Stimulated activated CD4-positive, alpha-beta T cell treated with anti-CD3 and anti-CD28 coated beads, Interleukin-12 subunit alpha, Interleukin-12 subunit beta, amount 100 ng/mL, for 24 hours (primary cell): ENCODE results near the gene AVPR1A.
"Not testable (repeated sequence)": the region's sequence is repeated elsewhere in the genome, so short reads cannot be mapped to it uniquely, and the experiment has no call there.

Experiments used
- DNase-seq, 2 experiments: peaks; one replicate each; pipeline ENCODE4 v3.0.0-alpha.2; 2020; ENCODE audit warnings: low read depth in 2 of 2

The AVPR1A gene

DNA sequence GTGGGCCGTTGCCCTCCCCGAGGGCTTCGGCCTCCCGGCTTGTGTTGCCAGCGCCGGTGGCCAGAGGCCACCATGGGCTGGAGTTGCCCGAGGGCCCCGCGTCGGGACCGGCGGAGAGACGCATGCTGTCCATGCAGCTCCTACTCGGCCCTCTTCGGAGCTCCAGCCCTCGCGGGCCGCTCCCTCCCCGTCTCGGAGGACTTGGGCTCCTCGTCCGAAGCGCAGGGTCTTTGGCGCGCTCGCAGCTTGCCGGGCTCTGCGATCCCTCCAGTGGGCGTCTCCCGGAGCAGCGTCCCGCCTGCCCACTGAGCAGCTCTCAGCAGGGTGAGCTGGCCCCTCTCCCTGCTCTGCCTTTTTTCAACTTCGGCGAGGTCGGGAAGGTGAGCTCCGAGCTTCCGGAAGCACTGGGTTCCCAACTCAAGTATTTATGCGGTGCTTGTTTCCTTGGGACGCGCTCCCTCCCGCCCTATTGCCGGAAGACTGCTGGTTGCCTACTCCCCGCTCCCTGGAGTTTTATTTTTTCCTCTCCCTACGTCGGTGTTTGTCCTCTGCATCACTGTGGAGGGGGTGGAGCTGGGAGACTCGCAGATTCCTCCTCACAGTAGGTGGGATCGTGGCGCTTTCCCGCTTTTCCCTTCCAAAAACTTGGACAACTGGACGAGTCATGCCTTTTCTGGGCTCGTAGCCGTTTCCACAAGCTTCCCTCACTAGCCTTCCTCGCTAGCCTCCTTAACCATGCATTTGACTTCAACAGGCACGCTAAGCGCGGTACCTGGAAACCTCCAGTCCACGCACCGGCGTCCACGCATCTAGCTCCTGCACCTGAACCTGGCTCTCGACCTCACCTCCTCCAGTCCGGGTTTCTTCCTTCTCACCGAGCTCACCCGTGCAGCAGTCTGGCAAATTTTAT is at the start of gene AVPR1A:
AVPR1A (minus strand) TSS at position 489 of the 910 bp plus-strand sequence; CDS start at position 124, 365 bp downstream.
- no peak for DNase-seq

DNA sequence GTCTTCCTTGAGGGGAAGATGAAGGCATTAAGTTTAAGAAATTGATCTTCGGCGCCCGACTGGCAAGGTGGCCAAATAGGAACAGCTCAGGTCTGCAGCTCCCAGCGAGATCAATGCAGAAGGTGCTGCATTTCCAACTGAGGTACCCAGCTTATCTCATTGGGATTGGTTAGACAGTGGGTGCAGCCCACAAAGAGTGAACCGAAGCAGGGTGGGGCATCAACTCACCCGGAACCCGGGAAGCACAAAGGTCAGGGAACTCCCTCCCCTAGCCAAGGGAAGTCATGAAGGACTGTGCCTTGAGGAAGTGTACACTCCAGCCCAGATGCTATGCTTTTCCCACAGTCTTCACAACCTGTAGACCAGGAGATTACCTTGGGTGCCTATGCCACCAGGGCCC is 45.2 kb upstream of the AVPR1A start:
- no peak for DNase-seq

DNA sequence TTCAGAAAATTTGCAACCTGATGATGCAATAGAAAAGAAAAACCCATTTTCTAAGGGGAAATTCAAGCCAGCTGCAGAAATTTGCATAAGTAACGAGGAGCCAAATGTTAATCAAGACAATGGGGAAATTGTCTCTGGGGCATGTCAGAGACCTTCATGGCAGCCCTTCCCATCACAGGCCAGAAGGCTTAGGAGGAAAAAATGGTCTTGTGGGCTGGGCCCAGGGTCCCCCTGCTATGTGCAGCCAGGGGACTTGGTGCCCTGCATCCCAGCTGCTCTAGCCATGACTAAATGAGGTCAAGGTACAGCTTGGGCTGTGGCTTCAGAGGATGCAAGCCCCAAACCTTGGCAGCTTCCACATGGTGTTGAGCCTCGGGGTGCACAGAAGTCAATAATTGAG is 28.2 kb upstream of the AVPR1A start:
- no peak for DNase-seq

DNA sequence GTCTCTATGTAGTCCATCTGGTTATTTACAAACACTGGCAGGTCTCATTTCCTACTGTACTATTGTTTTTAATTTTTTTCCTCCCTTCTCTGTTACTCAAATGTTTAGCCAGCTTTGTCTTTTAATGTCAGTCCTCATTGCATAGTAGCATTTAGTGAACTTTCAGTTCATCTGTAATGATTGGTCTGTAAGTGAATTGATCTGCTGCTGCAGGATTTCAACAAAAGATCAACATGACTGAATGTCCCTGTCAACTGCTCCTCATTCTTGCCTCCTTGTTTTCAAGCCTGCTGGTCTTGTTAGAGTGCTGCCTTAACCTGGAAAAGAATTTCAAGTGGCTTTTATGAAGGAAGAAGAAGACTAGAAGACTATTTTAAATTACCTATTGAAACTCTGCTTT is 19.3 kb upstream of the AVPR1A start:
- no peak for DNase-seq

DNA sequence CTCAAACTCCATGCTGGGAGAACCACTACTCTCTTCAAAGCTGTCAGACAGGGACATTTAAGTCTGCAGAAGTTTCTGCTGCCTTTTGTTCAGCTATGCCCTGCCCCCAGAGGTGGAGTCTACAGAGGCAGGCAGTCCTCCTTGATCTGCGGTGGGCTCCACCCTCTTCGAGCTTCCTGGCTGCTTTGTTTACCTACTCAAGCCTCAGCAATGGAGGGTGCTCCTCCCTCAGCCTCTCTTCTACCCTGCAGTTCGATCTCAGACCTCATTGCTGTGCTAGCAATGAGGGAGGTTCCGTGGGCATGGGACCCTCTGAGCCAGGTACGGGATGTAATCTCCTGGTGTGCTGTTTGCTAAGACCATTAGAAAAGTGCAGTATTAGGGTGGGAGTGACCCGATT is 16.7 kb upstream of the AVPR1A start:
- not testable (repeated sequence) for DNase-seq

- no peak for DNase-seq
Measured at GRCh38 chr12:63164911-63165310, 13.9 kb upstream of the AVPR1A start.

DNA sequence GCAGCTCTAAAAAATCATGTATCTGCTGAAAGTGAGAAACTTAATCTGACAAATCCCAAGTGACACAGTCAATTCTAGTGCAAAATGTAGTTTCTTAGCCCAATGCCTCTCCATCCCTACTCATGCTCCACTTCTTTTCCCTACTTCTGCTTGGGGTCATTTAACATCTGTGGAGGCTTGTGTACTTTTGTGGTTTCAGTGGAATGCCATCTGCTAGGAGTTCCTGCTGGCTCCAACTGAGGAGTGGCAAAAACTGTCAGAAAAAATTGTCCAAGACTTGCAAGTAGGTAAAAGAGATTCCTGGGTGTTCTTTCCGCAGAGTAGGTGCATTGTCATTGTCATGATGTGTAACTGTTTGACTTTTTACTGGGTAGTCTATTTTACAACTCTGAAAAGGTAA is 12.5 kb upstream of the AVPR1A start:
- no peak for DNase-seq

- DNase-seq: no peak
Measured at GRCh38 chr12:63155375-63155774, 4.4 kb upstream of the AVPR1A start.

- DNase-seq: no peak
Measured at GRCh38 chr12:63154560-63154959, 3.6 kb upstream of the AVPR1A start.

- DNase-seq: no peak
Measured at GRCh38 chr12:63152321-63152700, 1.3 kb upstream of the AVPR1A start.

GRCh38 chr12:63151623-63152320 is 771 bp upstream of the AVPR1A start:
- no peak for DNase-seq

DNA sequence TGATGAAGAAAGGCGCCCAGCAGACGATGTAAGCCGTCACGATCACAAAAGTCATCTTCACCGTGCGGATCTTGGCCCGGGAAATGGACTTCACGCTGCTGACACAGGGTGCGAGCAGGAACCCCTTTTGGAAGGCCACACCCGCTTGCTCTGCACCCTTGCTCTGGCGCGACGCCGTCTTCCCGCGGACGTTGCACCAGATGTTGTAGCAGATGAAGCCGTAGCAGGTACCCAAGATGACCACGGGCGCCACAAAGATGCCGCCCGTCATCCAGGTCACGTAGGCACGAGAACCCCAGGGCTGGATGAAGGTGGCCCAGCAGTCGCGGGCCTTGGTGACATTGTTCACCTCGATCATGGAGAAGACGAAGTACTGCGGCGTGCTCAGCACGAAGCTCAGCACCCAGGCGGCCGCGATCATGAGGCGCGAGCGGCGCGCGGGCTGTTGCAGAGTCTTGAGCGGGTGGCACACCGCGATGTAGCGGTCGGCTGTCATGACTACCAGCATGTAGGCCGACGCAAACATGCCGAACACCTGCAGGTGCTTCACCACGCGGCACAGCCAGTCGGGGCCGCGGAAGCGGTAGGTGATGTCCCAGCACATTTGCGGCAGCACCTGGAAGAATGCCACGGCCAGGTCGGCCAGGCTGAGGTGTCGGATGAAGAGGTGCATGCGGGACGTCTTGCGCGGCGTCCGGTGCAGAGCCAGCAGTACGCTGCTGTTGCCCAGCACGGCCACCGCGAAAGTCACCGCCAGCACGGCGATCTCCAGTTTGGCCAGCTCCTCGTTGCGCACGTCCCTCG is 890 bp downstream of the AVPR1A start:
- DNase-seq: no peak

DNA sequence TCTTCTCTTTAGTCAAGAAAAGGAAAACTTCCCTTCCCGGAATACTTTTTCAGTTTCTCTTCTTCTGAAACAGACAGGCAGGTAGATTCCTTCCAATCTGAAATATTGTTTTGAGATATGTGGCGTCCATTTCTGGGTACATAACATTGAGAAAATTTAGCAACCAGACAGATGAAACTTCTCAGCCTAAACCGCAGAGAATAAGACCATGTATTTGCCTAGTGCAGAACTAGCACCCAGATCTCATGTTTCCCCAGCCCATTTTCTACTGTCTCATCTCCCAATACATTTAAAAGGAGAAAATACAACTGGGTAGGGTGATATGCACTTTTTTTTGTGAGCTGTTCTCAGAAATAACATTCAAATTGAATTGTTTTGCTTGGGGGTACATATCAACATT is 6.4 kb downstream of the AVPR1A start:
- DNase-seq: no peak

DNA sequence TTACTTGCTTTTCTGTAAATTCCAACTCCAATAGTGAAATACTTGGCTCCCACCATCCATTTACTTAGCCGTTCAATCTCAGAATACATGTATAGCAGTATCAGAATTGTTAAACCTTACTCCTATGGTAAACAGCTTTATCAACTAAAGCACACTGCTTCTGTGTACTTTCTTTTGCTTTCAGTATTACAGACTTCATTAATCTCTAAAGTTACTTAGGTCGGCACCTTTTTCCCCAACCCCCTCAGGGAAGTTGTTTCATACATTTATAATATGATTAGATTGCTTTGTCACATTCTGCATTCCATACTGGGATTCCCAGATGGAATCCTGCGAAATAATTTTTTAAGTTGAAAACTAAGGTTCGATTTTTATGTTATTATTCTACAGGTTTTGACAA is 12.5 kb downstream of the AVPR1A start:
- no peak for DNase-seq

GRCh38 chr12:63133981-63134380 is 17.0 kb downstream of the AVPR1A start:
- DNase-seq: no peak

GRCh38 chr12:63132201-63132600 is 18.8 kb downstream of the AVPR1A start:
- DNase-seq: no peak

DNA sequence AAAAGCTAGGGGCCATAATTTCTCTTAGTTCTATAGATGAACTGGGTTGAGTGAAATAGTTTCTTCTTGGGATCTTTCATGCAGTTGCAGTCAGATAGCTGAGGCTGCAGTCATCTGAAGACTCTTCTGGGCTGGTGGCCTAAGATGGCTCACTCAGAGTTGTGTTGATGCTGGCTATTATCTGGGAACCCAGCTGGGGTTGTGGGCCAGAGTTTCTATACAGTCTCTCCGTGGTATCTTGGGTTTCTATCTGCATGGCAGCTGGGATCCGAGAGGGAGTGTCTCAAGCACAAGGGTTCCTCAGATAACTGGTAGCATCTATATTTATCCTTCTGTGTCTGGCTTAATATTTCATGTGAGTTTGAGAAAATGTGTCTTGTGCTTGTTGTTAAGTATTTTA is 21.1 kb downstream of the AVPR1A start:
- DNase-seq: no peak

GRCh38 chr12:63124778-63125177 is 26.2 kb downstream of the AVPR1A start:
- DNase-seq: no peak

DNA sequence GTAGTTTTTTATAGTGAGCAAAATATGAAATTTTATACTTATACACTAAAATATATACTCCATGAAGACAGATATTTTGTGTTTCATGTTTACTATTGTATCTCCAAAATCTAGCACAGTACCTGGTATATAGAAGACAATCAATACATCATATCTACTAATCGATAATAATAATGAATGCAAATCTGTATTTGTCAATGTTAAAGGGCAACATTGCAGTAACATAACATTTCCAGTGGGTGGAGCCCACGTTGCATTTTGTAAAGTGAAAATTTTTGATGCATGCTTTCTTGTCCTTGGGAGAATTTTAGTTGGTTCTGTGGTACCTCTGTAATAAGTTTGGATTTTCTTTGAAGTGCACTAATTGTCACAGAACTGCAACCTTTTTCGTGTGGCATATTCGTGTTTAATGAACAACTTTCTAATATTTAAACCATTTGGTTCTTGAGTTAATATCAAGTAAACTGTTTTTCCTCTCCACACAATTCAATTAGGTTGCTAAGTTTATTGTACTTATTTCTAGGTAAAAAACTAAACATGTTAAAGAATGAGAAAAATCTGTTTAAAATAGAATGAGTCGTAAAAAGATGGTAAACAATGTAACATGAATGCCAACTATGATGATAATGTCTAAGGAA is 47.4 kb downstream of the AVPR1A start:
- no peak for DNase-seq

DNA sequence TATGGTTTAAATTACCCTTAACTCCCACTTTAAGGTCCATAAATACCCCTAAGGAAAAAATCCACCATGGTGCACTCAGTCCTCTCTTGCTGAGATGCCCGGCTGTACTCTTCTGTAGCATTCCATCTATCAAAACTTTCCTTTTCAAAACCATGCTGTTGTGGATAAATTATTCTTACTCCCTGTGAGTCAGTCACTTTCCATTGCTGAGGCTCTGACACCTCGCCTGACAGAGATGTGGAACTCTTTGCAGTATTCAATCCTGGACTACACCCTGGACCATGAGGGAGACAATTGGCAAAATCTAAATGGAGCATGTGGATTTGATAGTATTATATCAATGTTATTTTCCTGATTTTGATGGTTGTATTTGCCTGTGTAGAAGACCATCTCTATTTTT is 49.1 kb downstream of the AVPR1A start:
- DNase-seq: no peak

- DNase-seq: no peak
Measured at GRCh38 chr12:63098851-63099250, 52.1 kb downstream of the AVPR1A start.
